H1 (cell line): ENCODE results near the gene ARL10. TPM values are rescaled to one million over a fixed set of nuclear protein-coding genes. Genes with fewer than 3 reads are reported as not detected.

ENCODE experiments used
- CTCF ChIA-PET: fragments of 300-600 bp; sonication (Branson Sonifier 250); formaldehyde crosslinking; loops from one replicate; lab custom pipeline; 2021; ENCODE audit not compliant: partially characterized antibody; lab: Charles Lee
- POLR2A ChIA-PET: fragments of 300-600 bp; sonication (Branson Sonifier 250); formaldehyde crosslinking; loops from one replicate; lab custom pipeline; 2021; ENCODE audit warnings: inconsistent platforms; ENCODE audit not compliant: partially characterized antibody; lab: Charles Lee
- DNase-seq, 2 experiments: peaks; one replicate each; pipeline versions ENCODE4 v3.0.0 to v3.0.0-alpha.2; 2010 to 2022; ENCODE audit warnings: low spot score in 2 of 2, low read depth in 1 of 2, mixed read lengths in 1 of 2
- FAIRE-seq: peaks from 2 replicates; lab custom pipeline; 2011; peaks lifted over from hg19 to GRCh38; lab: Jason Lieb, UNC
- H2AFZ ChIP-seq: 2 replicates; pipeline ENCODE4 v1.8.1; 2012; ENCODE audit warnings: low read length, inconsistent platforms
- H2AK5ac ChIP-seq: 2 replicates; pipeline ENCODE4 v1.6.1; 2013; ENCODE audit warnings: low read depth, low read length
- H2BK120ac ChIP-seq: replicated peaks from 2 replicates; pipeline ENCODE3; 2013; ENCODE audit warnings: low read depth, low read length, inconsistent platforms
- H2BK12ac ChIP-seq: 2 replicates; pipeline ENCODE4 v1.6.1; 2013; ENCODE audit warnings: low read depth, low read length
- H2BK15ac ChIP-seq: 2 replicates; pipeline ENCODE4 v1.6.1; 2013; ENCODE audit warnings: low read length
- H2BK20ac ChIP-seq: 2 replicates; pipeline ENCODE4 v1.6.1; 2013; ENCODE audit warnings: low read length
- H2BK5ac ChIP-seq: 2 replicates; pipeline ENCODE4 v1.6.1; 2013; ENCODE audit warnings: low read depth, low read length
- H3K14ac ChIP-seq: 2 replicates; pipeline ENCODE4 v1.6.1; 2013; ENCODE audit warnings: inconsistent platforms; ENCODE audit not compliant: insufficient read length
- H3K18ac ChIP-seq: 2 replicates; pipeline ENCODE4 v1.6.1; 2013; ENCODE audit warnings: low read length; ENCODE audit errors: extremely low read depth
- H3K23ac ChIP-seq: 2 replicates; pipeline ENCODE4 v1.6.1; 2013; ENCODE audit warnings: inconsistent platforms; ENCODE audit not compliant: insufficient read length
- H3K23me2 ChIP-seq: 2 replicates; pipeline ENCODE4 v1.6.1; 2013; ENCODE audit warnings: low read depth, low read length
- H3K27ac ChIP-seq: 2 replicates; pipeline ENCODE4 v1.6.1; 2011; ENCODE audit warnings: low read depth, low read length, inconsistent platforms
- H3K27me3 ChIP-seq, 4 experiments: replicated peaks in 1 of 4; 1 replicate in 1 of 4; 2 replicates in 3 of 4; pipeline versions ENCODE4 v1.6.1 to v1.8.1; 2011 to 2013; ENCODE audit warnings: low read length in 3 of 4, mild to moderate bottlenecking in 3 of 4, inconsistent platforms in 2 of 4, mixed read lengths in 2 of 4, moderate library complexity in 1 of 4; ENCODE audit not compliant: control insufficient read depth in 3 of 4, insufficient read depth in 3 of 4; ENCODE audit errors: extremely low read depth in 1 of 4
- H3K36me3 ChIP-seq, 4 experiments: 2 replicates each; pipeline versions ENCODE4 v1.6.1 to v1.8.1; 2011 to 2013; ENCODE audit warnings: mild to moderate bottlenecking in 4 of 4, low read length in 3 of 4, moderate library complexity in 2 of 4, control low read depth in 1 of 4, inconsistent platforms in 1 of 4; ENCODE audit not compliant: insufficient read depth in 4 of 4, control insufficient read depth in 2 of 4
- H3K4ac ChIP-seq: replicated peaks from 2 replicates; pipeline ENCODE3; 2013; ENCODE audit warnings: low read length, low read depth, mixed read lengths, inconsistent platforms; ENCODE audit not compliant: insufficient read length
- H3K4me1 ChIP-seq, 4 experiments: replicated peaks in 1 of 4; 1 replicate in 1 of 4; 2 replicates in 3 of 4; pipeline versions ENCODE4 v1.6.1 to v1.8.1; 2011 to 2013; ENCODE audit warnings: low read length in 3 of 4, inconsistent platforms in 2 of 4, mixed read lengths in 1 of 4; ENCODE audit not compliant: insufficient read depth in 4 of 4, control insufficient read depth in 3 of 4
- H3K4me2 ChIP-seq, 2 experiments: 2 replicates each; pipeline versions ENCODE4 v1.6.1 to v1.8.1; 2011 to 2013; ENCODE audit warnings: low read depth in 2 of 2, low read length in 2 of 2, control low read depth in 1 of 2, inconsistent platforms in 1 of 2, mild to moderate bottlenecking in 1 of 2; ENCODE audit not compliant: insufficient read depth in 1 of 2
- H3K4me3 ChIP-seq, 4 experiments: fragments of 200-600, 300-600 bp in 1 of 4; sonication (generic), shearing (Covaris generic), sonication (Bioruptor Twin) in 1 of 4; 2 replicates each; pipeline versions ENCODE4 v1.5.1 to v1.8.1; 2011 to 2016; ENCODE audit warnings: low read length in 4 of 4, low read depth in 3 of 4, control low read depth in 2 of 4, inconsistent platforms in 2 of 4, mild to moderate bottlenecking in 2 of 4, mixed read lengths in 1 of 4, moderate library complexity in 1 of 4; ENCODE audit not compliant: insufficient read depth in 2 of 4; ENCODE audit errors: extremely low read depth in 1 of 4
- H3K56ac ChIP-seq: replicated peaks from 2 replicates; pipeline ENCODE3; 2013; ENCODE audit warnings: low read depth, mild to moderate bottlenecking, mixed read lengths, low read length, inconsistent platforms; ENCODE audit not compliant: insufficient read length
- H3K79me1 ChIP-seq: 2 replicates; pipeline ENCODE4 v1.6.1; 2013; ENCODE audit warnings: low read depth, low read length, control low read depth
- H3K79me2 ChIP-seq, 2 experiments: 2 replicates each; pipeline versions ENCODE4 v1.6.1 to v1.8.1; 2012 to 2013; ENCODE audit warnings: low read length in 2 of 2, mild to moderate bottlenecking in 2 of 2, inconsistent platforms in 1 of 2; ENCODE audit not compliant: insufficient read depth in 2 of 2, control insufficient read depth in 1 of 2
- H3K9ac ChIP-seq, 4 experiments: replicated peaks in 1 of 4; 1 replicate in 1 of 4; 2 replicates in 3 of 4; pipeline versions ENCODE4 v1.6.1 to v1.8.1; 2011 to 2013; ENCODE audit warnings: low read depth in 3 of 4, low read length in 3 of 4, control low read depth in 2 of 4, mild to moderate bottlenecking in 2 of 4, moderate library complexity in 2 of 4, inconsistent platforms in 1 of 4; ENCODE audit errors: extremely low read depth in 1 of 4
- H3K9me3 ChIP-seq, 2 experiments: 2 replicates each; pipeline versions ENCODE4 v1.6.1 to v1.8.1; 2012 to 2013; ENCODE audit warnings: mild to moderate bottlenecking in 2 of 2, moderate library complexity in 2 of 2, control low read depth in 1 of 2, inconsistent platforms in 1 of 2, low read depth in 1 of 2, low read length in 1 of 2, mixed read lengths in 1 of 2; ENCODE audit not compliant: insufficient read depth in 2 of 2
- H4K20me1 ChIP-seq, 2 experiments: replicated peaks in 1 of 2; 2 replicates each; pipeline versions ENCODE3 to v1.8.1; 2011 to 2013; ENCODE audit warnings: inconsistent platforms in 2 of 2, low read length in 2 of 2, mild to moderate bottlenecking in 1 of 2; ENCODE audit not compliant: insufficient read depth in 2 of 2, control insufficient read depth in 1 of 2
- H4K5ac ChIP-seq: 2 replicates; pipeline ENCODE4 v1.6.1; 2013; ENCODE audit warnings: low read length, low read depth, mixed read lengths, inconsistent platforms; ENCODE audit not compliant: insufficient read length
- H4K8ac ChIP-seq: 2 replicates; pipeline ENCODE4 v1.8.0; 2013; ENCODE audit warnings: mild to moderate bottlenecking, moderate library complexity, low read length, inconsistent platforms; ENCODE audit not compliant: insufficient read depth; ENCODE audit errors: extremely low read depth
- H4K91ac ChIP-seq: replicated peaks from 2 replicates; pipeline ENCODE3; 2013; ENCODE audit warnings: low read length, mixed read lengths, inconsistent platforms; ENCODE audit not compliant: insufficient read length
- HDAC6 ChIP-seq: IDR thresholded peaks from one replicate; pipeline ENCODE4 v1.7.1; 2012; ENCODE audit warnings: low read depth, mild to moderate bottlenecking, inconsistent platforms, low read length, moderate library complexity
- MAFK ChIP-seq: IDR thresholded peaks from 2 replicates; pipeline ENCODE4 v1.6.1; 2012; ENCODE audit warnings: low read depth, mild to moderate bottlenecking, improper control_type of control experiment, low read length
- RXRA ChIP-seq: IDR thresholded peaks from 2 replicates; pipeline ENCODE4 v1.6.1; 2011; ENCODE audit warnings: low read depth, mild to moderate bottlenecking, low read length, moderate library complexity; ENCODE audit not compliant: insufficient read depth
- TAF1 ChIP-seq: IDR thresholded peaks from 2 replicates; pipeline ENCODE4 v1.6.1; 2011; ENCODE audit warnings: mild to moderate bottlenecking, low read depth, low read length
- WGBS, 2 experiments: shearing (Covaris generic) in 1 of 2; methylation state at CpG; one replicate each; pipeline versions ENCODE4 v1.1.6 to v1.1.7; 2013 to 2015; ENCODE audit warnings: low lambda C conversion rate in 2 of 2, mixed read lengths in 2 of 2, inconsistent platforms in 1 of 2, low coverage in 1 of 2, missing lambda C conversion rate in 1 of 2; ENCODE audit not compliant: insufficient replicate concordance in 2 of 2, insufficient coverage in 1 of 2, insufficient read length in 1 of 2; ENCODE audit errors: extremely low coverage in 1 of 2, missing lambda C conversion rate in 1 of 2; 5-methylcytosine and 5-hydroxymethylcytosine counted together
- polyA plus RNA-seq, 7 experiments: library from polyadenylated mRNA; depleted of rRNA in 3 of 7; stranded (reverse) in 5 of 7; unstranded in 2 of 7; fragments of >200 nt in 5 of 7; fragments of 200-250 nt in 2 of 7; gene quantifications; 1 replicate in 5 of 7; 2 replicates in 1 of 7; 4 replicates in 1 of 7; pipeline versions ENCODE4 v1.2.1 to v1.2.3, GENCODE V29; 2011 to 2013; ENCODE audit warnings: missing spikeins in 2 of 7, mixed read lengths in 2 of 7
- total RNA-seq: library from RNA; stranded (reverse); fragmentation: NEBNext Ultra II Directional; extraction: Animal tissue kit (Norgen Biotek cat#: 25700); gene quantifications from 2 replicates; pipeline ENCODE4 v1.2.1, GENCODE V29; 2021
- TF ChIP-seq, protein P1 (sequence below): IDR thresholded peaks from 2 replicates; pipeline ENCODE4 v1.6.1; 2012; ENCODE audit warnings: inconsistent platforms
- TF ChIP-seq, protein P2 (sequence below): IDR thresholded peaks from 2 replicates; pipeline ENCODE4 v1.6.1; 2011; ENCODE audit warnings: low read depth, mild to moderate bottlenecking, low read length; ENCODE audit not compliant: insufficient read depth
- TF ChIP-seq, protein P3 (sequence below): IDR thresholded peaks from 2 replicates; pipeline ENCODE4 v1.6.1; 2012; ENCODE audit warnings: low read length, inconsistent platforms

The ARL10 gene
- total and polyA plus RNA-seq, 2 of the 8 experiments (the other 6 are each of a cell fraction or from before 2014, with no cell fraction given): 3.1 to 7.4 TPM

DNA sequence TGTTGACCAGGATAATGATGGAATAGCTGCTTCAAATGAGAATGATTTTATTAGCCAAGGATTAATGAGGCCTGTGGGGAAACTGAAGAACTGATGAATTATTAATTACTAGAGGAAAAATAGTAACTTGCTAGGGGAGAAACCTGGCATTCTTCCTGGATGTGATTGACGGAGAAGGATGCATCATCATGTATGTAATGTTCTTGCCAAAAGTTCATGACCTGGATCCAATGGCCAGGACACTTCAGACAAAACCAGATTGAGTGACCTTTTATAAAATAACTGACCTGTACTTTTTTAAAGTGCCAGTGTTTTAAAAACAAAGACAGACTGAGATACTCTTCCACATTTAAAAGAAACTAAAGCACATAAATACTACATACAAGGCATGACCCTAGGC, 27.4 kb upstream of the ARL10 start:
- Histone ChIP-seq H3K4ac (no peak overlapping the region), H2AFZ (no peak overlapping the region), H4K8ac (no peak overlapping the region), H3K23me2 (no peaks in the 10 kb centered on the region), H3K79me1 (no peaks in the 10 kb centered on the region), H3K4me3 (no peak overlapping the region), H3K36me3 (peaks cover 0 to 11% (median 4%) of the 10 kb centered on the region in 4 experiments; a peak in 5 of 8 replicates), H3K14ac (no peak overlapping the region), H3K18ac (no peak overlapping the region), H3K9me3 (no peaks in the 10 kb centered on the region), H3K27ac (no peak overlapping the region), H3K4me1 (no peaks in the 10 kb centered on the region), H2BK5ac (no peak overlapping the region), H3K79me2 (no peaks in the 10 kb centered on the region), H4K20me1 (no peaks in the 10 kb centered on the region), H3K9ac (no peak overlapping the region), H4K5ac (no peak overlapping the region), H2BK15ac (no peak overlapping the region), H2BK120ac (no peak overlapping the region), H4K91ac (no peak overlapping the region), H3K56ac (no peak overlapping the region), H2BK12ac (no peak overlapping the region), H3K27me3 (no peaks in the 10 kb centered on the region), H2AK5ac (no peak overlapping the region), H3K4me2 (no peak overlapping the region), H3K23ac (no peak overlapping the region), H2BK20ac (no peak overlapping the region)
- DNase-seq (no peak), FAIRE-seq (no peak)
- ChIA-PET POLR2A (no interaction called here), CTCF (interaction anchor here (0.9 kb wide), 1 partner anchor 18 kb away, joined by 4 read pairs; no protein-coding TSS in a partner anchor)
- 100% methylated on average over 1 of the region's 1 CpG; no CpG with 5 or more reads in 1 of the 2 experiments for WGBS, 2 experiments
- TF ChIP-seq, protein P1, sequence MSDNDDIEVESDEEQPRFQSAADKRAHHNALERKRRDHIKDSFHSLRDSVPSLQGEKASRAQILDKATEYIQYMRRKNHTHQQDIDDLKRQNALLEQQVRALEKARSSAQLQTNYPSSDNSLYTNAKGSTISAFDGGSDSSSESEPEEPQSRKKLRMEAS: no peak
- TF ChIP-seq, protein P2, sequence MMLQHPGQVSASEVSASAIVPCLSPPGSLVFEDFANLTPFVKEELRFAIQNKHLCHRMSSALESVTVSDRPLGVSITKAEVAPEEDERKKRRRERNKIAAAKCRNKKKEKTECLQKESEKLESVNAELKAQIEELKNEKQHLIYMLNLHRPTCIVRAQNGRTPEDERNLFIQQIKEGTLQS: no peak
- TF ChIP-seq HDAC6 (no peak), RXRA (no peak), MAFK (no peak), TAF1 (no peak)
- TF ChIP-seq, protein P3, sequence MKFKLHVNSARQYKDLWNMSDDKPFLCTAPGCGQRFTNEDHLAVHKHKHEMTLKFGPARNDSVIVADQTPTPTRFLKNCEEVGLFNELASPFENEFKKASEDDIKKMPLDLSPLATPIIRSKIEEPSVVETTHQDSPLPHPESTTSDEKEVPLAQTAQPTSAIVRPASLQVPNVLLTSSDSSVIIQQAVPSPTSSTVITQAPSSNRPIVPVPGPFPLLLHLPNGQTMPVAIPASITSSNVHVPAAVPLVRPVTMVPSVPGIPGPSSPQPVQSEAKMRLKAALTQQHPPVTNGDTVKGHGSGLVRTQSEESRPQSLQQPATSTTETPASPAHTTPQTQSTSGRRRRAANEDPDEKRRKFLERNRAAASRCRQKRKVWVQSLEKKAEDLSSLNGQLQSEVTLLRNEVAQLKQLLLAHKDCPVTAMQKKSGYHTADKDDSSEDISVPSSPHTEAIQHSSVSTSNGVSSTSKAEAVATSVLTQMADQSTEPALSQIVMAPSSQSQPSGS: no peak
